Fibroblast of pulmonary artery (primary cell): Measurements from ENCODE around the gene SEMA4A.
"Not testable (repeated sequence)": the region's sequence is repeated elsewhere in the genome, so short reads cannot be mapped to it uniquely, and the experiment has no call there.

Experiments used
- DNase-seq: peaks from one replicate; pipeline ENCODE4 v3.0.0-alpha.2; 2010; ENCODE audit warnings: low read depth
- H3K4me3 ChIP-seq: replicated peaks from 2 replicates; pipeline ENCODE4 v1.5.1; 2011; ENCODE audit warnings: low read depth, mild to moderate bottlenecking, control low read depth, low read length, moderate library complexity
- TF ChIP-seq, protein P1 (sequence below): IDR thresholded peaks from 2 replicates; pipeline ENCODE4 v1.5.1; 2011; ENCODE audit warnings: mild to moderate bottlenecking, control low read depth, low read length, inconsistent platforms; ENCODE audit errors: missing control alignments

The SEMA4A gene

DNA sequence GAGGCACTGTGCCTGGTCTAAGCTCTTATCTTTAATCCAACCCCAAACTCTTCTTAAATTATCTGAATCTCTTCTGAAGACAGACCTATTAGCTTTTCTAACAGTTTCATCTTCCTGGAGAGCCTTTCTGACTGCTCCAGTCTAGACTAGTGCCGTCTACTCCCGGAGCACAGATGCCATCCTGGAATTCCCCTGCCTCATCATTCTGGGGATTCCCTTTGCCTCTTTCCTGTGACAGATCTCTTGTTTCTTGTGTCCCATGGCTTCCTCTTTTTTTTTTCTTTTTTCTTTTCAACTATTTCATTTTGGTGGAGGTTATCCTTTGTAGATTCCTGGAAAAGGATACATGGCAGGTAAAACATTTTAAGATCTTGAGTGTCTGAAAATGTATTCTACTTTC is 11.7 kb downstream of the SEMA4A start:
- H3K4me3 ChIP-seq: no peak overlapping the region
- no peak for DNase-seq
- TF ChIP-seq, protein P1, sequence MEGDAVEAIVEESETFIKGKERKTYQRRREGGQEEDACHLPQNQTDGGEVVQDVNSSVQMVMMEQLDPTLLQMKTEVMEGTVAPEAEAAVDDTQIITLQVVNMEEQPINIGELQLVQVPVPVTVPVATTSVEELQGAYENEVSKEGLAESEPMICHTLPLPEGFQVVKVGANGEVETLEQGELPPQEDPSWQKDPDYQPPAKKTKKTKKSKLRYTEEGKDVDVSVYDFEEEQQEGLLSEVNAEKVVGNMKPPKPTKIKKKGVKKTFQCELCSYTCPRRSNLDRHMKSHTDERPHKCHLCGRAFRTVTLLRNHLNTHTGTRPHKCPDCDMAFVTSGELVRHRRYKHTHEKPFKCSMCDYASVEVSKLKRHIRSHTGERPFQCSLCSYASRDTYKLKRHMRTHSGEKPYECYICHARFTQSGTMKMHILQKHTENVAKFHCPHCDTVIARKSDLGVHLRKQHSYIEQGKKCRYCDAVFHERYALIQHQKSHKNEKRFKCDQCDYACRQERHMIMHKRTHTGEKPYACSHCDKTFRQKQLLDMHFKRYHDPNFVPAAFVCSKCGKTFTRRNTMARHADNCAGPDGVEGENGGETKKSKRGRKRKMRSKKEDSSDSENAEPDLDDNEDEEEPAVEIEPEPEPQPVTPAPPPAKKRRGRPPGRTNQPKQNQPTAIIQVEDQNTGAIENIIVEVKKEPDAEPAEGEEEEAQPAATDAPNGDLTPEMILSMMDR: no peak

DNA sequence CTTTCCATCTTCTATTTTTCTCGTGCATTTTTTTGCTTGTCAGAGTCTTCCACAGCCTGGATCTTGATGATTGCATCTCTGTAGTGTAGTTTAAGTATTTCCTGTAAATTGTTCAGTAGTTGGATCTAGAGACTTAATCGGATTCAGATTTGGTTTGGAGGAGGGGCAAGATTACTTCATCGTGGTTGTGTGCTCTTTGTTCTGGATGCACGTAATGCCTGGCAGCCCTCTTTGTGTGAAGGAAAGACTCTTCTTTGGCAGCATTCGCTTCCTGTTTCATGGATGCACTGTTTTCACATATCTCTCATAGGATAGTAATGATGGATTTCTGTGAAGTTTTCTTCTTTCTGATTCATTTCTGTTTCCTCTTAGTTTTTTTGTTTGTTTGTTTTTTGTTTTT is 14.2 kb downstream of the SEMA4A start:
- TF ChIP-seq, protein P1: no peak
- H3K4me3 ChIP-seq: no peak overlapping the region
- DNase-seq: peak; percentile 91

DNA sequence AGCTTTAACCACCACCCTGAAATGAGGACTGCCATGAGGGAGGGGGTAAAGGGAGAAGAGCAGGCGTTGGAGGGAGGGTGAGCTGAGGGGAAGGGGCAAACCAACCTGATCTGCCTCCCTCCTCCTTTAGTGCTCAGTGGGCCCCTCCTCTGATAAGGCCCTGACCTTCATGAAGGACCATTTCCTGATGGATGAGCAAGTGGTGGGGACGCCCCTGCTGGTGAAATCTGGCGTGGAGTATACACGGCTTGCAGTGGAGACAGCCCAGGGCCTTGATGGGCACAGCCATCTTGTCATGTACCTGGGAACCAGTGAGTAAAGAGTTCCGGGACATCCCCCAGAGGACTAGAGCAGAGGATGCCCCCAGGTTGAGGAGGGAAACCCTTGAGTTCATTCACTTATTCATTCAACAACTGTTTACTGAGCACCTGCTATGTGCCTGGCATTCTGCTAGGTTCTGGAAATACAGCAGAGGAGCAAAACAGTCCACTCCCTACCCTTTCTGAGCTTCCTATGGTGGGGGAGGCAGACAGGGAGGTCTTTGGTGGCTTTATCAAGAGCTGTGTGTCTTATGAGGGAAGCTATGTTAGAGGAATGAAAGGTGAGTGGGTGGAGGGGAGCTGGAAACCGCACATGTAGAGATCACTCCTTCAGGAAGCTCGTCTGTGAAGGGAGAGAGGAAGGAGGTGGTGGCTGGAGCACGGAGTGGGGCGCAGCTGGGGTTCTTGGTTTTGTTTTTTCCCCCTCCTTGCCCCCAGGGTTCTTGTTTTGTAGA is 19.5 kb downstream of the SEMA4A start:
- TF ChIP-seq, protein P1: no peak
- DNase-seq: no peak
- H3K4me3 ChIP-seq: no peak overlapping the region

DNA sequence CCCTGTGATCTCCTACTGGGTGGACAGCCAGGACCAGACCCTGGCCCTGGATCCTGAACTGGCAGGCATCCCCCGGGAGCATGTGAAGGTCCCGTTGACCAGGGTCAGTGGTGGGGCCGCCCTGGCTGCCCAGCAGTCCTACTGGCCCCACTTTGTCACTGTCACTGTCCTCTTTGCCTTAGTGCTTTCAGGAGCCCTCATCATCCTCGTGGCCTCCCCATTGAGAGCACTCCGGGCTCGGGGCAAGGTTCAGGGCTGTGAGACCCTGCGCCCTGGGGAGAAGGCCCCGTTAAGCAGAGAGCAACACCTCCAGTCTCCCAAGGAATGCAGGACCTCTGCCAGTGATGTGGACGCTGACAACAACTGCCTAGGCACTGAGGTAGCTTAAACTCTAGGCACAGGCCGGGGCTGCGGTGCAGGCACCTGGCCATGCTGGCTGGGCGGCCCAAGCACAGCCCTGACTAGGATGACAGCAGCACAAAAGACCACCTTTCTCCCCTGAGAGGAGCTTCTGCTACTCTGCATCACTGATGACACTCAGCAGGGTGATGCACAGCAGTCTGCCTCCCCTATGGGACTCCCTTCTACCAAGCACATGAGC is 23.3 kb downstream of the SEMA4A start:
- DNase-seq: no peak
- TF ChIP-seq, protein P1: no peak
- no peak overlapping the region for H3K4me3 ChIP-seq

DNA sequence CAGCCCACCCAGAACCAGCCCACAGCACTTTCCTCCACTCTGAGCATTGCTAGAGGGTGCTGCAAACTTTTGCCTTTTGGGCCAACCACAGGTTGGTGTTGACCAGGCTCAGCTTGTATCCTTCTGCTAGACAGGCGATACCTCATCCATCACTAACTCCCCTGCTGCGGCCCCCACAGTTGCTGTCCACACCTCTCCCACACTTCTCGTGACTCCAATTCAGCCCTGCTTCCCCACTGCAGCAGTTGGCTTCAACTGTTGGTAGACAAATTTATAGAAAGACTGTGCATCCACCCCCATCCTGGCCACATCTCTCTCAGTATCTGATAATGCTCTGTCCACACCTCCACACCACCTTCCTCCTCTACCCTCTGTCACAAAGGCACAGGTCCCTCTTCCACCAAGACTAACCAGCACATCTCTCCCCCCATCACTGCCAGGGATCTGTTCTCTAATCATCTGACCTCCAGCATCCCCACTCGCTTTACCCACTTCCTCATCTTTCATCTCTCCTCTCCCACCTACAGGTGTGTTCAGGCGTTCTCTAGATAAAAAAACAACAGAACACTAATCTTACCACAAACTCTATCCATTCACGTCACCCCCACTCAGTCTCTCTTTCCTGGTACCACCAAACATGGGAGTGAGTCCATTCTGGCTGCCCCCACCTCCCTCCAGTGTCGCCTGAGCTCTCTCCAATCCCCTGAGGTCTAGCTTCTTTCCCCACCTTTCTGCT is 24.7 kb downstream of the SEMA4A start:
- no peak overlapping the region for H3K4me3 ChIP-seq
- DNase-seq: no peak
- TF ChIP-seq, protein P1: no peak

DNA sequence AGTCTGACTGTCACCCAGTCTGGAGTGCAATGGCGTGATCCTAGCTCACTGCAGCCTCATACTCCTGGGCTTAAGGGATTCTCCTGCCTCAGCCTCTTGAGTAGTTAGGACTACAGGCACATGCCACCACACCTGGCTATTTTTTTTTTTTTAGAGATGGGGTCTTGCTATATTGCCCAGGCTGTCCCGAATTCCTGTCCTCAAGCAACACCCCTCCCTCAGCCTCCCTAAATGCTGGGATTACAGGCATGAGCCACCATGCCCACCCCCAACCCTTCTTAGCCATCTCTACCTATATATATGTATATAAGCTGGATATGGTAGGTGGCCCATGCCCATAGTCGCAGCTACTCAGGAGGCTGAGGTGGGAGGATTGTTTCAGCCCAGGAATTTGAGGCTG is 27.1 kb downstream of the SEMA4A start:
- DNase-seq: no peak
- H3K4me3 ChIP-seq: no peak overlapping the region
- TF ChIP-seq, protein P1: no peak

DNA sequence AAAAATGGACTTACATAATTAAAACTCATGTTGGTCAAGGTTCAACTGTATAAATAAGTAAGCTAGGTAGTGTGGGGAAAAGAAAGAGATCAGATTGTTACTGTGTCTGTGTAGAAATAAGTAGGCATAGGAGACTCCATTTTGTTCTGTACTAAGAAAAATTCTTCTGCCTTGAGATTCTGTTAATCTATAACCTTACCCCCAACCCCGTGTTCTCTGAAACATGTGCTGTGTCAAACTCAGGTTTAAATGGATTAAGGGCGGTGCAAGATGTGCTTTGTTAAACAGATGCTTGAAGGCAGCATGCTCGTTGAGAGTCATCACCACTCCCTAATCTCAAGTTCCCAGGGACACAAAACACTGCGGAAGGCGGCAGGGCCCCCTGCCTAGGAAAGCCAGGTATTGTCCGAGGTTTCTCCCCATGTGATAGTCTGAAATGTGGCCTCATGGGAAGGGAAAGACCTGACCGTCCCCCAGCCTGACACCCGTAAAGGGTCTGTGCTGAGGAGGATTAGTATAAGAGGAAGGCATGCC is 28.1 kb downstream of the SEMA4A start:
- DNase-seq: not testable (repeated sequence)

DNA sequence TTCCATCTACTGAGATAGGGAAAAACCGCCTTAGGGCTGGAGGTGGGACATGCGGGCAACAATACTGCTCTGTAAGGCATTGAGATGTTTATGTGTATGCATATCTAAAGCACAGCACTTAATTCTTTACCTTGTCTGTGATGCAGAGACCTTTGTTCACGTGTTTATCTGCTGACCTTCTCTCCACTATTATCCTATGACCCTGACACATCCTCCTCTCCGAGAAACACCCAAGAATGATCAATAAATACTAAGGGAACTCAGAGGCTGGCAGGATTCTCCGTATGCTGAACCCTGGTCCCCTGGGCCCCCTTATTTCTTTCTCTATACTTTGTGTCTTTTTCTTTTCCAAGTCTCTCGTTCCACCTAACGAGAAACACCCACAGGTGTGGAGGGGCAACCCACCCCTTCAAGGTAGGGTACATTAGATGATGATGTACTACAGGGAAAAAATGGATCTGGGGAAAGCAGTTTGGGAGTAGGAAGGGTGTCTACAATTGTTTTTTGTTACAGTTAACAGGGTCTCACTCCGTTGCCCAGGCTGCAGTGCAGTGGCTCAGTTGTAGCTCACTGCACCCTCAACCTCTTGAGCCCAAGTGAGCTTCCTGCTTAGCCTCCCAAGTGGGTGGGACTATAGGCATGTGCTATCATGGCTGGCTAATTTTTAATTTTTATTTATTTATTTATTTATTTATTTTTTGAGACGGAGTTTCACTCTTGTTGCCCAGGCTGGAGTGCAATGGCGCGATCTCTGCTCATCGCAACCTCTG is 28.8 kb downstream of the SEMA4A start:
- not testable (repeated sequence) for H3K4me3 ChIP-seq, DNase-seq

More for the DNA sequence above, 28.1 kb downstream of the SEMA4A start:
- H3K4me3 ChIP-seq: not testable (repeated sequence)

DNA sequence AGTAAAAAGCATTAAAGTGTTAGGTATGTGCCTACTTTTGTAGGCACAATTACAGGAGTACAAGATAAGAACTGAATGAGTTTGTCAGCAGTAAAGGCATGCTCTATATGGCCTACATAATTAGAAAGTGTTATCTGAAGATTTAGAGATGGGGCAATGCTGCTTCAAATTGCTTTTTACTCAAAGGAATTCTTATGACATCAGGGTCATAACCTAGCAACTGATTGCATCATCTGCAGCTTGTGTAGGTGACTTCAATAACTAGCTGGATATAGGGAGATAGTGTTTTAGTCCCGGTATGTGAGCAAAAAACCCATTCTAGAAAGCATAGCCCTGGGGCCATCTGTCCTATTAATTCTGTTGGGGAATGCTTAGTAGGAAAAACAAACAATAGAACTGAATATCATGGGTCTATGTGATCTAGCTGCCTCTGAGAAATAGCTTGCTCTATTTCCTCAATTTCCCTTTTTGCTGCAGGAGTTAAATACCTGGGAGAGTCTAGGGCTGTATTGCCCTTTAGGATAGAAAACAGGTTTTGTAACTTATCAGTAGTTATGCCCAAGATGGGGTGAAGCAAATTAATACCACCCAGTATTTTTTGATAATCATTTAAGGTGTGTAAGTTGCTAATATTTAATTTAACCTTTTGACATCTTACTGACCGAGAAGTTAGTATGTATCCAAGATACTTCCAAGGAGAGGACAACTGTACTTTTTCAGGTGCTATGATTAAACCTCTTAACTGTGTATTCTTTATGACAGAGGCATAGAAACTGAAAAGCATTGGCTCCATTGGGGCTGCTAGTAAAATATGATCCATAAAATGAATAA is 33.2 kb downstream of the SEMA4A start:
- DNase-seq, H3K4me3 ChIP-seq: not testable (repeated sequence)

DNA sequence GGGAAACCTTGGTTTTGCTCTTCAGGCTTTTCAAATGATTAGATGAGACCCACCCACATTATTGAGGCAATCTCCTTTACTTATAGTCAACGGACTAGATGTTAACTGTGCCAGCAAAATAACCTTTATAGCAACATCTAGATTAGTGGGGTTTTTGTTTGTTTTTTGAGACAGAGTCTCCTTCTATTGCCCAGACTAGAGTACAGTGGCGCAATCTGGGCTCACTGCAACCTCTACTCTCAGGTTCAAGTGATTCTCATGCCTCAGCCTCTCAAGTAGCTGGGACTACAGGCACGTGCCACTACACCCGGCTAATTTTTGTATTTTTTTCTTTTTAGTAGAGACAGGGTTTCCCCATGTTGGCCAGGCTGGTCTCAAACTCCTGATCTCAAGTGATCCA is 36.9 kb downstream of the SEMA4A start:
- DNase-seq: not testable (repeated sequence)

More for the DNA sequence above, 36.9 kb downstream of the SEMA4A start:
- H3K4me3 ChIP-seq: not testable (repeated sequence)
